H1 (cell line): ENCODE measurements around the gene VIPR1. TPM values are rescaled to one million over a fixed set of nuclear protein-coding genes. Genes with fewer than 3 reads are reported as not detected.

ENCODE experiments used
- CTCF ChIA-PET: fragments of 300-600 bp; sonication (Branson Sonifier 250); formaldehyde crosslinking; loops from one replicate; lab custom pipeline; 2021; ENCODE audit not compliant: partially characterized antibody; lab: Charles Lee
- POLR2A ChIA-PET: fragments of 300-600 bp; sonication (Branson Sonifier 250); formaldehyde crosslinking; loops from one replicate; lab custom pipeline; 2021; ENCODE audit warnings: inconsistent platforms; ENCODE audit not compliant: partially characterized antibody; lab: Charles Lee
- DNase-seq, 2 experiments: peaks; one replicate each; pipeline versions ENCODE4 v3.0.0 to v3.0.0-alpha.2; 2010 to 2022; ENCODE audit warnings: low spot score in 2 of 2, low read depth in 1 of 2, mixed read lengths in 1 of 2
- FAIRE-seq: peaks from 2 replicates; lab custom pipeline; 2011; peaks lifted over from hg19 to GRCh38; lab: Jason Lieb, UNC
- H2AFZ ChIP-seq: 2 replicates; pipeline ENCODE4 v1.8.1; 2012; ENCODE audit warnings: low read length, inconsistent platforms
- H2AK5ac ChIP-seq: 2 replicates; pipeline ENCODE4 v1.6.1; 2013; ENCODE audit warnings: low read depth, low read length
- H2BK120ac ChIP-seq: replicated peaks from 2 replicates; pipeline ENCODE3; 2013; ENCODE audit warnings: low read depth, low read length, inconsistent platforms
- H2BK12ac ChIP-seq: 2 replicates; pipeline ENCODE4 v1.6.1; 2013; ENCODE audit warnings: low read depth, low read length
- H2BK15ac ChIP-seq: 2 replicates; pipeline ENCODE4 v1.6.1; 2013; ENCODE audit warnings: low read length
- H2BK20ac ChIP-seq: 2 replicates; pipeline ENCODE4 v1.6.1; 2013; ENCODE audit warnings: low read length
- H2BK5ac ChIP-seq: 2 replicates; pipeline ENCODE4 v1.6.1; 2013; ENCODE audit warnings: low read depth, low read length
- H3K14ac ChIP-seq: 2 replicates; pipeline ENCODE4 v1.6.1; 2013; ENCODE audit warnings: inconsistent platforms; ENCODE audit not compliant: insufficient read length
- H3K18ac ChIP-seq: 2 replicates; pipeline ENCODE4 v1.6.1; 2013; ENCODE audit warnings: low read length; ENCODE audit errors: extremely low read depth
- H3K23ac ChIP-seq: 2 replicates; pipeline ENCODE4 v1.6.1; 2013; ENCODE audit warnings: inconsistent platforms; ENCODE audit not compliant: insufficient read length
- H3K23me2 ChIP-seq: 2 replicates; pipeline ENCODE4 v1.6.1; 2013; ENCODE audit warnings: low read depth, low read length
- H3K27ac ChIP-seq: 2 replicates; pipeline ENCODE4 v1.6.1; 2011; ENCODE audit warnings: low read depth, low read length, inconsistent platforms
- H3K27me3 ChIP-seq, 4 experiments: replicated peaks in 1 of 4; 1 replicate in 1 of 4; 2 replicates in 3 of 4; pipeline versions ENCODE4 v1.6.1 to v1.8.1; 2011 to 2013; ENCODE audit warnings: low read length in 3 of 4, mild to moderate bottlenecking in 3 of 4, inconsistent platforms in 2 of 4, mixed read lengths in 2 of 4, moderate library complexity in 1 of 4; ENCODE audit not compliant: control insufficient read depth in 3 of 4, insufficient read depth in 3 of 4; ENCODE audit errors: extremely low read depth in 1 of 4
- H3K36me3 ChIP-seq, 4 experiments: 2 replicates each; pipeline versions ENCODE4 v1.6.1 to v1.8.1; 2011 to 2013; ENCODE audit warnings: mild to moderate bottlenecking in 4 of 4, low read length in 3 of 4, moderate library complexity in 2 of 4, control low read depth in 1 of 4, inconsistent platforms in 1 of 4; ENCODE audit not compliant: insufficient read depth in 4 of 4, control insufficient read depth in 2 of 4
- H3K4ac ChIP-seq: replicated peaks from 2 replicates; pipeline ENCODE3; 2013; ENCODE audit warnings: low read length, low read depth, mixed read lengths, inconsistent platforms; ENCODE audit not compliant: insufficient read length
- H3K4me1 ChIP-seq, 4 experiments: replicated peaks in 1 of 4; 1 replicate in 1 of 4; 2 replicates in 3 of 4; pipeline versions ENCODE4 v1.6.1 to v1.8.1; 2011 to 2013; ENCODE audit warnings: low read length in 3 of 4, inconsistent platforms in 2 of 4, mixed read lengths in 1 of 4; ENCODE audit not compliant: insufficient read depth in 4 of 4, control insufficient read depth in 3 of 4
- H3K4me2 ChIP-seq, 2 experiments: 2 replicates each; pipeline versions ENCODE4 v1.6.1 to v1.8.1; 2011 to 2013; ENCODE audit warnings: low read depth in 2 of 2, low read length in 2 of 2, control low read depth in 1 of 2, inconsistent platforms in 1 of 2, mild to moderate bottlenecking in 1 of 2; ENCODE audit not compliant: insufficient read depth in 1 of 2
- H3K4me3 ChIP-seq, 4 experiments: fragments of 200-600, 300-600 bp in 1 of 4; sonication (generic), shearing (Covaris generic), sonication (Bioruptor Twin) in 1 of 4; 2 replicates each; pipeline versions ENCODE4 v1.5.1 to v1.8.1; 2011 to 2016; ENCODE audit warnings: low read length in 4 of 4, low read depth in 3 of 4, control low read depth in 2 of 4, inconsistent platforms in 2 of 4, mild to moderate bottlenecking in 2 of 4, mixed read lengths in 1 of 4, moderate library complexity in 1 of 4; ENCODE audit not compliant: insufficient read depth in 2 of 4; ENCODE audit errors: extremely low read depth in 1 of 4
- H3K56ac ChIP-seq: replicated peaks from 2 replicates; pipeline ENCODE3; 2013; ENCODE audit warnings: low read depth, mild to moderate bottlenecking, mixed read lengths, low read length, inconsistent platforms; ENCODE audit not compliant: insufficient read length
- H3K79me1 ChIP-seq: 2 replicates; pipeline ENCODE4 v1.6.1; 2013; ENCODE audit warnings: low read depth, low read length, control low read depth
- H3K79me2 ChIP-seq, 2 experiments: 2 replicates each; pipeline versions ENCODE4 v1.6.1 to v1.8.1; 2012 to 2013; ENCODE audit warnings: low read length in 2 of 2, mild to moderate bottlenecking in 2 of 2, inconsistent platforms in 1 of 2; ENCODE audit not compliant: insufficient read depth in 2 of 2, control insufficient read depth in 1 of 2
- H3K9ac ChIP-seq, 4 experiments: replicated peaks in 1 of 4; 1 replicate in 1 of 4; 2 replicates in 3 of 4; pipeline versions ENCODE4 v1.6.1 to v1.8.1; 2011 to 2013; ENCODE audit warnings: low read depth in 3 of 4, low read length in 3 of 4, control low read depth in 2 of 4, mild to moderate bottlenecking in 2 of 4, moderate library complexity in 2 of 4, inconsistent platforms in 1 of 4; ENCODE audit errors: extremely low read depth in 1 of 4
- H3K9me3 ChIP-seq, 2 experiments: 2 replicates each; pipeline versions ENCODE4 v1.6.1 to v1.8.1; 2012 to 2013; ENCODE audit warnings: mild to moderate bottlenecking in 2 of 2, moderate library complexity in 2 of 2, control low read depth in 1 of 2, inconsistent platforms in 1 of 2, low read depth in 1 of 2, low read length in 1 of 2, mixed read lengths in 1 of 2; ENCODE audit not compliant: insufficient read depth in 2 of 2
- H4K20me1 ChIP-seq, 2 experiments: replicated peaks in 1 of 2; 2 replicates each; pipeline versions ENCODE3 to v1.8.1; 2011 to 2013; ENCODE audit warnings: inconsistent platforms in 2 of 2, low read length in 2 of 2, mild to moderate bottlenecking in 1 of 2; ENCODE audit not compliant: insufficient read depth in 2 of 2, control insufficient read depth in 1 of 2
- H4K5ac ChIP-seq: 2 replicates; pipeline ENCODE4 v1.6.1; 2013; ENCODE audit warnings: low read length, low read depth, mixed read lengths, inconsistent platforms; ENCODE audit not compliant: insufficient read length
- H4K8ac ChIP-seq: 2 replicates; pipeline ENCODE4 v1.8.0; 2013; ENCODE audit warnings: mild to moderate bottlenecking, moderate library complexity, low read length, inconsistent platforms; ENCODE audit not compliant: insufficient read depth; ENCODE audit errors: extremely low read depth
- H4K91ac ChIP-seq: replicated peaks from 2 replicates; pipeline ENCODE3; 2013; ENCODE audit warnings: low read length, mixed read lengths, inconsistent platforms; ENCODE audit not compliant: insufficient read length
- CTCF ChIP-seq, 3 experiments: IDR thresholded peaks; 1 replicate in 2 of 3; 2 replicates in 1 of 3; pipeline versions ENCODE4 v1.5.1 to v1.6.1; 2011; ENCODE audit warnings: low read length in 3 of 3, mild to moderate bottlenecking in 3 of 3, inconsistent platforms in 2 of 3, low read depth in 1 of 3, moderate library complexity in 1 of 3; ENCODE audit not compliant: insufficient read depth in 1 of 3; ENCODE audit errors: control extremely low read depth in 1 of 3
- E2F6 ChIP-seq: IDR thresholded peaks from 2 replicates; pipeline ENCODE4 v1.6.1; 2012; ENCODE audit warnings: inconsistent platforms
- RBBP5 ChIP-seq: IDR thresholded peaks from 2 replicates; pipeline ENCODE4 v1.7.1; 2012; ENCODE audit warnings: low read depth, mild to moderate bottlenecking, inconsistent platforms, low read length, moderate library complexity, borderline replicate concordance
- WGBS, 2 experiments: shearing (Covaris generic) in 1 of 2; methylation state at CpG; one replicate each; pipeline versions ENCODE4 v1.1.6 to v1.1.7; 2013 to 2015; ENCODE audit warnings: low lambda C conversion rate in 2 of 2, mixed read lengths in 2 of 2, inconsistent platforms in 1 of 2, low coverage in 1 of 2, missing lambda C conversion rate in 1 of 2; ENCODE audit not compliant: insufficient replicate concordance in 2 of 2, insufficient coverage in 1 of 2, insufficient read length in 1 of 2; ENCODE audit errors: extremely low coverage in 1 of 2, missing lambda C conversion rate in 1 of 2; 5-methylcytosine and 5-hydroxymethylcytosine counted together
- polyA plus RNA-seq, 7 experiments: library from polyadenylated mRNA; depleted of rRNA in 3 of 7; stranded (reverse) in 5 of 7; unstranded in 2 of 7; fragments of >200 nt in 5 of 7; fragments of 200-250 nt in 2 of 7; gene quantifications; 1 replicate in 5 of 7; 2 replicates in 1 of 7; 4 replicates in 1 of 7; pipeline versions ENCODE4 v1.2.1 to v1.2.3, GENCODE V29; 2011 to 2013; ENCODE audit warnings: missing spikeins in 2 of 7, mixed read lengths in 2 of 7
- total RNA-seq: library from RNA; stranded (reverse); fragmentation: NEBNext Ultra II Directional; extraction: Animal tissue kit (Norgen Biotek cat#: 25700); gene quantifications from 2 replicates; pipeline ENCODE4 v1.2.1, GENCODE V29; 2021

Gene VIPR1
- total and polyA plus RNA-seq, 2 of the 8 experiments (the other 6 are each of a cell fraction or from before 2014, with no cell fraction given), result 7.8 to 10.1 TPM

GRCh38 chr3:42526616-42527367, 24.3 kb downstream of the VIPR1 start:
- Histone ChIP-seq H4K91ac (no peak overlapping the region), H3K27ac (no peak overlapping the region), H3K36me3 (no peaks in the 10 kb centered on the region), H3K23me2 (peaks cover 6% of the 10 kb centered on the region; the same call in 1 of the 2 replicates)
- CTCF ChIA-PET, result interaction anchor here (0.6 to 23.3 kb wide), 15 partner anchors 7 to 1087 kb away, joined by 3 to 458 read pairs (median 5); partner anchors contain the start of gene VIPR1
- POLR2A ChIA-PET, result interaction anchor here (1.4 kb wide), 1 partner anchor 9 kb away, joined by 3 read pairs; no protein-coding TSS in a partner anchor
- TF ChIP-seq E2F6, result no peak
- no peak for TF ChIP-seq RBBP5
- TF ChIP-seq CTCF (IDR thresholded peaks at IDR 0.05; ENCODE audit: control extremely low read depth in 1 of 3, insufficient read depth in 1 of 3, low read depth in 1 of 3, low read length in 3 of 3), result peak in 1 of 3 experiments; percentile 26; a peak in 1 of 4 replicates
- TF ChIP-seq, all 59 proteins: peak for 1
- no peak for DNase-seq
- Histone ChIP-seq H2BK15ac (no peak overlapping the region), H4K8ac (no peak overlapping the region), H2BK5ac (no peak overlapping the region), H3K4ac (no peak overlapping the region), H3K56ac (no peak overlapping the region), H3K23ac (no peak overlapping the region), H2BK12ac (no peak overlapping the region), H3K4me3 (no peak overlapping the region), H3K18ac (no peak overlapping the region; the same call in 1 of the 2 replicates), H3K9me3 (no peaks in the 10 kb centered on the region), H4K5ac (no peak overlapping the region), H3K79me1 (no peaks in the 10 kb centered on the region), H3K9ac (no peak overlapping the region), H3K4me1 (no peaks in the 10 kb centered on the region; a peak in 1 of 7 replicates), H2BK20ac (no peak overlapping the region), H3K14ac (no peak overlapping the region), H4K20me1 (peaks cover 0 to 2% of the 10 kb centered on the region in 2 experiments), H3K27me3 (no peaks in the 10 kb centered on the region), H3K4me2 (no peak overlapping the region), H3K79me2 (no peaks in the 10 kb centered on the region), H2AK5ac (no peak overlapping the region), H2BK120ac (no peak overlapping the region), H2AFZ (no peak overlapping the region)
- 85% methylated on average over 15 of the region's 15 CpGs; no CpG with 5 or more reads in 1 of the 2 experiments for WGBS, 2 experiments
- no peak for FAIRE-seq
